Activated naive CD4-positive, alpha-beta T cell treated with anti-CD3 and anti-CD28 coated beads, Interleukin-2, amount 10 ng/mL, durations not matched to agents 5 hours and 36 hours (primary cell): ENCODE measurements around the gene TCEAL1. TPM values are rescaled to one million over a fixed set of nuclear protein-coding genes. Genes with fewer than 3 reads are reported as not detected.

Source experiments
- total RNA-seq, 2 experiments: library from RNA; stranded (reverse); gene quantifications; one replicate each; pipeline ENCODE4 v1.2.3, GENCODE V29; 2021

TCEAL1 gene
- total RNA-seq, result 1 to 10 TPM; 5.0 to 5.8 TPM

DNA sequence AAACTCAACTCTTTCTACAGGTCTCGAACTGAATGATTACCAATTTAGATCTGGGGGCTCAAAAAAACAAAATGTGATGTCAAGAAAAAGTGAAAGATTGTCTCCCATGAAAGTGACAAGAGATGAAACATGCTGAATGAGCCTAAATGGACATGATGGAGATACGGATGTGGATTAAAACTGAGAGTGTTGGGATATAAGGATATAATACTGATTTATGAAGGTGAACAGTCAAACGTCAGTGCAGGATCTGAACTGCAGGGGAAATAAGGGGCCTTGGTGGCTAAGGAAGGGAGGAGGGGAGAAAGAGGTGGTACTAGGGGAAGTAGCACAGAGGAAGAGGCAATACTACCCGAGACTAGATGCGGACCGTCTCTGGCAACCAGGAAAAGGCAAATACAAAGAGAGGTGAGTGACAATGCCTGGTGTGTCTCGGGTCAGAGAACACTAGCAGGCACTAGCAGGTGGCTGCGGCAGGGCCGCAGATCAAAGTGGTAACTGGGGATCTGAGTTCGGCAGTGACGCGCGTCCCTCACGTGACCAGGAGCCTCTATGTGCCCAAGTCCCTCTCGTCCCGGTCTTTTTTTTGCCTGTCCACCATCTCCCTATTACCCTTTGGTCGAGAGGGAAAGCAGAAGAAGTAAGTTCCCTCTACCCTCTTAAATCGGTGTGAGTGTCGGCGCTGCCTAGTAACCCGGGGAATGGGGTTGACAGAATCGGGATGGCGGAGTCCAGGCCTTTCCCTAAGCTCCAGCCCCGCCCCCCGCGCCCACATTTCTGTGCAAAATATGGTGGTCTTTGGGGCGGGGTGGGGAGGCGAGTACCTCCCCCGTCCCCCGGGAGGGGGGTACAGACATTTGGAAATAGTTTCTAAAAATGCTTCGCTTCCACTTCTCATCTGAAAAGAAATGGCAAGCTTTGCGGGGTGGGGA lies at the start of gene TCEAL1:
TCEAL1 (plus strand) TSS at position 590 of the 932 bp plus-strand sequence. CDS start 942 bp downstream, outside the sequence.

GRCh38 chrX:103585411-103586313 lies 43.1 kb upstream of the TCEAL1 start, which contains the start of gene TCEAL4:
Gene TCEAL4, plus strand, starts transcription at chrX:103585515. Its CDS starts 1,161 bp downstream, at chrX:103586676.

GRCh38 chrX:103607364-103608305 lies 21.1 kb upstream of the TCEAL1 start, which contains the start of gene TCEAL3:
Gene TCEAL3, plus strand, starts transcription at chrX:103607963. Its CDS starts 1,102 bp downstream, at chrX:103609065.

Other genes with a start within 250 kb of the TCEAL1 start
- under 1 TPM in 1 of 2 experiments, not detected in 1; 0.07 TPM for gene RAB40A, start 109.5 kb upstream of the TCEAL1 start, total RNA-seq
- gene TCEAL4, start 43.5 kb upstream of the TCEAL1 start, total RNA-seq, result 1 to 10 TPM; 2.2 to 4.0 TPM
- gene TCEAL3, start 21.0 kb upstream of the TCEAL1 start, total RNA-seq, result 1 to 10 TPM; 2.1 to 2.3 TPM
- gene MORF4L2, start 57.7 kb downstream of the TCEAL1 start, total RNA-seq, result 100 to 1,000 TPM; 108 to 110 TPM
- gene TMEM31, start 81.9 kb downstream of the TCEAL1 start, total RNA-seq, result not detected
- gene PLP1, start 147.9 kb downstream of the TCEAL1 start, total RNA-seq, result not detected
- gene RAB9B, start 203.3 kb downstream of the TCEAL1 start, total RNA-seq, result under 1 TPM; 0.63 to 0.79 TPM